NCI-H1694 (cell line): Measurements from ENCODE around the gene MYCBP.
A peak's percentile ranks its signal among the peaks of the same experiment; 100 is the strongest.
"Not testable (repeated sequence)": the region's sequence is repeated elsewhere in the genome, so short reads cannot be mapped to it uniquely, and the experiment has no call there.

Source experiments
- DNase-seq: peaks from one replicate; lab custom pipeline; 2025; lab: John Stamatoyannopoulos, UW

Gene MYCBP

GRCh38 chr1:38867208-38867607 lies 5.9 kb downstream of the MYCBP start:
- DNase-seq, result no peak

- no peak for DNase-seq
Observed at GRCh38 chr1:38865112-38865715, 7.9 kb downstream of the MYCBP start.

- no peak for DNase-seq
Observed at GRCh38 chr1:38860454-38860795, 12.7 kb downstream of the MYCBP start.

- peak; percentile 90 for DNase-seq
Observed at GRCh38 chr1:38859561-38860453, 13.3 kb downstream of the MYCBP start, which contains the start of gene RRAGC. RRAGC (minus strand) TSS chr1:38859772; CDS start chr1:38859646, 126 bp downstream.

- no peak for DNase-seq
Observed at GRCh38 chr1:38858833-38859560, 14.2 kb downstream of the MYCBP start.

GRCh38 chr1:38852780-38853179 lies 20.4 kb downstream of the MYCBP start:
- no peak for DNase-seq

GRCh38 chr1:38848071-38848470 lies 25.1 kb downstream of the MYCBP start:
- DNase-seq, result no peak

GRCh38 chr1:38846210-38846609 lies 26.9 kb downstream of the MYCBP start:
- no peak for DNase-seq

GRCh38 chr1:38845088-38845487 lies 28.1 kb downstream of the MYCBP start:
- not testable (repeated sequence) for DNase-seq

GRCh38 chr1:38840281-38840680 lies 32.9 kb downstream of the MYCBP start:
- DNase-seq, result no peak

GRCh38 chr1:38839363-38839762 lies 33.8 kb downstream of the MYCBP start:
- DNase-seq, result no peak

GRCh38 chr1:38836316-38836715 lies 36.8 kb downstream of the MYCBP start:
- DNase-seq, result not testable (repeated sequence)

GRCh38 chr1:38834937-38835827 lies 38.0 kb downstream of the MYCBP start:
- DNase-seq, result peak; percentile 72

GRCh38 chr1:38834221-38834782 lies 38.8 kb downstream of the MYCBP start:
- DNase-seq, result no peak

- DNase-seq, result no peak
Observed at GRCh38 chr1:38833146-38833545, 40.0 kb downstream of the MYCBP start.

- no peak for DNase-seq
Observed at GRCh38 chr1:38832370-38832734, 40.8 kb downstream of the MYCBP start.

GRCh38 chr1:38831731-38832369 lies 41.3 kb downstream of the MYCBP start:
- DNase-seq, result no peak

GRCh38 chr1:38829368-38829767 lies 43.8 kb downstream of the MYCBP start:
- DNase-seq, result no peak

GRCh38 chr1:38827318-38827717 lies 45.8 kb downstream of the MYCBP start:
- no peak for DNase-seq

GRCh38 chr1:38826886-38827285 lies 46.3 kb downstream of the MYCBP start:
- DNase-seq, result no peak

GRCh38 chr1:38826262-38826661 lies 46.9 kb downstream of the MYCBP start:
- no peak for DNase-seq
